Choroid plexus epithelial cell (primary cell): ENCODE results near the gene PPP6C.

ENCODE experiments used
- DNase-seq: peaks from one replicate; pipeline ENCODE4 v3.0.0-alpha.2; 2010; ENCODE audit warnings: low read depth
- H3K4me3 ChIP-seq: 2 replicates; pipeline ENCODE4 v1.5.1; 2011; ENCODE audit warnings: low read depth, mild to moderate bottlenecking, control low read depth, low read length, moderate library complexity
- CTCF ChIP-seq: conservative IDR thresholded peaks from 2 replicates; pipeline ENCODE4 v1.5.1; 2011; ENCODE audit warnings: low read depth, mild to moderate bottlenecking, control low read depth, inconsistent platforms, low read length, moderate library complexity

The PPP6C gene

GRCh38 chr9:125106285-125106893, 83.2 kb downstream of the PPP6C start:
- H3K4me3 ChIP-seq, result no peak overlapping the region
- TF ChIP-seq CTCF, result no peak
- DNase-seq, result peak; percentile 81

GRCh38 chr9:125103770-125104460, 85.7 kb downstream of the PPP6C start:
- no peak for DNase-seq
- no peak overlapping the region for H3K4me3 ChIP-seq
- TF ChIP-seq CTCF, result no peak

GRCh38 chr9:125103021-125103420, 86.6 kb downstream of the PPP6C start:
- H3K4me3 ChIP-seq, result no peak overlapping the region
- no peak for TF ChIP-seq CTCF
- no peak for DNase-seq

- no peak for TF ChIP-seq CTCF
- no peak for DNase-seq
Measured at GRCh38 chr9:125100822-125101221, 88.8 kb downstream of the PPP6C start.

GRCh38 chr9:125099816-125100215, 89.8 kb downstream of the PPP6C start:
- DNase-seq, result no peak

More at GRCh38 chr9:125100822-125101221, 88.8 kb downstream of the PPP6C start:
- no peak overlapping the region for H3K4me3 ChIP-seq

More at GRCh38 chr9:125099816-125100215, 89.8 kb downstream of the PPP6C start:
- no peak overlapping the region for H3K4me3 ChIP-seq
- TF ChIP-seq CTCF, result no peak
